Left renal pelvis (tissue), 4 donors: ENCODE data around the gene TDRD7. TPM values are rescaled to one million over a fixed set of nuclear protein-coding genes. Genes with fewer than 3 reads are reported as not detected.

Experiments
- DNase-seq, 4 donors: peaks; one replicate each; pipeline ENCODE4 v3.0.0-alpha.2; 2013; ENCODE audit warnings: low read depth in 4 of 4, low spot score in 3 of 4
- polyA plus RNA-seq, 4 donors: library from polyadenylated mRNA; unstranded; fragments of 120-200 nt; gene quantifications; one replicate each; pipeline ENCODE4 v1.2.1, GENCODE V29; 2013; ENCODE audit not compliant: insufficient read length in 4 of 4

TDRD7 gene
- polyA plus RNA-seq, 4 donors: 4.0 to 8.8 (median 7.5) TPM

GRCh38 chr9:97387504-97387886 is 24.4 kb upstream of the TDRD7 start:
- DNase-seq: no peak

GRCh38 chr9:97387936-97388684 is 23.8 kb upstream of the TDRD7 start:
- DNase-seq: no peak

DNA sequence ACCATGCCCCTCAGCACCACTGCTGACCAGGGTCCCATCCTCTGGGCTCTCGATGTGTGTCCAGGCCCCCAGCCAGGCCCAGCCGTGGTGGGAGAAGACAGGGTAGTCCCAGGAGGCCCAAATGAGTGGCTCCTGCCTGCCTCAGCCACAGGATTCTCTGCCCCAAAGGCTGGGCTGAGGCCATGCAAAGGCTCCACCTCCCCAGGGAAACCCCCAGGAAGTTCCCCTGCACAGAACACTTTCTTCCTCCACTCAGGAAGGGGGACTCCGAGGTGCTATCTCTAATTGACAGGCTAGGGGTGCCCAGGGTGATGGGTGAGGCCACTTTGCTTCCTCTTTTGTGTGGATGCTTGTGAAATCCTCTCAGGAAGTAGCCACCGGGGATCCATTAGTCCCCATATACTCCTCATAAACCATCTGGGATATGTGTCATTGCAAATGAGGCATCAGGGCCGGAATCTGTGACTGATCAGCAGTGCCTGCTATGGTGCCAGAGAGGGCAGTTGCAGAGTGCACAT is 23.1 kb upstream of the TDRD7 start:
- DNase-seq: no peak

DNA sequence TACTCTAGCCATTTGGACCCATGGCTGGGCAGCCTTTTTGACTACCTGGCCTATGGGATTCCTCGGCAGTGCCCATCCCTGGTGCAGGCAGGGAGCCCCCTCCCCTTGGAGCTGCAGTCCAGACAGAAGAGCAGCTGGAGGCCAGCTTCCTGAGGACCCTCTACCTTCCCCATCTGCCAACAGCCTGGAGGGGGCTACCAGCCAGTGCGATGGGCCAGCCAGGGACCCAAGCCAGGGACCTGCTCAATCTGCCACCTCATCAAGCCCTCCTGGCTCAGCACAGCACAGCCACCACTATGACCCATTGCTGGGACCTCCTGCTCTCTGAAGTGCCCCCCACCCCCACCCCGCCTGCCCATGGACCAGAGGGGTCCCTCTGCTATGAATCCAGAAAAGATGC is 22.6 kb upstream of the TDRD7 start:
- DNase-seq: no peak

- DNase-seq: no peak
These were observed 21.0 kb upstream of the TDRD7 start for GRCh38 chr9:97390791-97391406.

GRCh38 chr9:97394881-97395280 is 17.0 kb upstream of the TDRD7 start:
- no peak for DNase-seq

- no peak for DNase-seq
These were observed 16.2 kb upstream of the TDRD7 start for GRCh38 chr9:97395745-97396144.

GRCh38 chr9:97396256-97396655 is 15.6 kb upstream of the TDRD7 start:
- no peak for DNase-seq

DNA sequence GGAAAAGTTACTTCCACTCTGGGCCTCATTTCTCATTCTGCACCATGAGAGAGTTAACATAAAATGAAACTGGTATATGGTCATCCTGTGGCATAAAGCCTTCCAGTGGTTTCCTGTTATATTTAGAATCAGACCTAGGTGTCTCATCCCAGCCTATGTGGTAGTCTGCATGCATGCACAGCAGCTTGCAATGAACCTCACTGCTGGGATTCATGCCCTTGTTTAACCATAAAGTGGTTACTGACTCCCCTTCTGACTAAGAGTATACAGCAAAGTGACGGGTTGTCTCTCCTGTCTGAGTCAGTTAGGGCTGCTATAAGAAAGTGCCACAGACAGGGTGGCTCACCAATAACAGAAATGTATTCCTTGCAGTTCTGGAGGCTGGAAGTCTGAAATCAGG is 14.7 kb upstream of the TDRD7 start:
- no peak for DNase-seq

DNA sequence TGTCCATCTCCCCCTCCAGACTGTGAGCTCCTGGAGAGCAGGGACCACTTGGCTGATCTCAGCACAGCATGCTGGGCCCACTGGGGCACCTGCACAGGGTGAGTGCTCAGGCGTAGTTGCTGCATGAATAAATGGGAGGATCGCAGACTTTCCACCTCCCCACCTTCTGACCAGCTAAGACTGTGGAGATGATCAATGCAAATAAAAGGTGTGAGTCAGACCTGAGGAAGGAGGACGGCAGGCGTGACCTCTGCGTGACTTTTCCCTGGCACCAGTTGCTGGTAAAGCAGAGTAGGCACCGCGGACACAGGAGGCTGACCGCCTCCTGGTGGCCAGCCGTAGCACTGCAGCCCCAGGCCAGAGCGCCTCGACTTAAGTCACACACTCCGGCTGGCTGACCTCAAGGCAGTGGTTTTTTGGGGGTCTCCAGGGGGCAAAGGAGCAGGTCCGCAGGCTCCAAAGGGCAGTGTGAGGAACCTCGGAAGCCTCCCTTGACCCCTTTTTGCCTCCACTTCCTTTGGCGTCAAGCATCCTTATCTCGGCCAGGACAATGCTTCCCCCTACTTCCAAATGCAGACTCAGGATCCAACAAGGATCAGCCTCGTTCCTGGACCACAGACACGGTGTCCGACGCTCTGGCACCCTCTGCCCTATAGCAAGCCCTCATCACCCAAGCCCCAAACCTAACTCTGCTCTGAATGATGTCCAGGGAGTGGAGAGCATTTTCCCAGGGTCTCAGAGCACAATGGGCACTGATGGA is 12.7 kb upstream of the TDRD7 start:
- peak in 1 of 4 donors; percentile 22 for DNase-seq

- DNase-seq: no peak
These were observed 8.1 kb upstream of the TDRD7 start for GRCh38 chr9:97403746-97404316.

DNA sequence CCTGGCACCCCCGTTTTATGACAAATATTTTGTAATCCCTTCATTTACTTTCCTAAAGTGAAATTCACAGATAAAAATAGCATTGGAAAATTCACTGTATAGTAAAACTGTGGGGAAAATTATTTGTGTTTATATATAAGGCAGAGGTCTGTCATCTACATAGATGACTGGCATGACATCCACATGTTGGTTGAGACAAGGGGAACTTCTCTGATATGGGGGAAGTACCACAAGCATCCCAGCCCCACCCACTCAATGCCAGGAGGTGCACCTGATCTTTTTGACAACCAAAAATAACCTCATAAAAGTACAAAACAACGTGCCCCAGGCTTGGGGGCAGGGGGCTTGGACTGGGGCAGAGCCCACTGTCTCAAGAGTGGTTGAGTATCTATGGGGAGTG is 6.3 kb upstream of the TDRD7 start:
- DNase-seq: no peak

GRCh38 chr9:97406620-97407177 is 5.2 kb upstream of the TDRD7 start:
- DNase-seq: no peak

GRCh38 chr9:97408562-97408961 is 3.3 kb upstream of the TDRD7 start:
- no peak for DNase-seq

DNA sequence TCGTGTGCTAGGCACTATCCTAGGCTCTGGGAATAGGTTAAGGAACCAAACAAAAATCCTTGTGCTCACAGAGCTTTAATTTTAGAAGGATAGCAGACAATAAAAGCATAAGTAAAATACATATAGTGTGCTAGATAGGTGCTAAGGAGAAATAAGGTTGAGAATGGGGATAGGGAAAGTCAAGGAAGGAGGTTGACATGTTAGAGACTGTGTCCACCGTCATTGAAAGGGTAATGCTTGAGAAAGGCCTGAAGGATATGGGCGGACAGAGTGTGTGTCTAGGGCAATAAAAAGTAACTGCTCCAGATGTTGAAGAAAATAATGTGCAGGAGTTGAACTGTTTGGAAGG is 482 bp upstream of the TDRD7 start:
- DNase-seq: no peak

DNA sequence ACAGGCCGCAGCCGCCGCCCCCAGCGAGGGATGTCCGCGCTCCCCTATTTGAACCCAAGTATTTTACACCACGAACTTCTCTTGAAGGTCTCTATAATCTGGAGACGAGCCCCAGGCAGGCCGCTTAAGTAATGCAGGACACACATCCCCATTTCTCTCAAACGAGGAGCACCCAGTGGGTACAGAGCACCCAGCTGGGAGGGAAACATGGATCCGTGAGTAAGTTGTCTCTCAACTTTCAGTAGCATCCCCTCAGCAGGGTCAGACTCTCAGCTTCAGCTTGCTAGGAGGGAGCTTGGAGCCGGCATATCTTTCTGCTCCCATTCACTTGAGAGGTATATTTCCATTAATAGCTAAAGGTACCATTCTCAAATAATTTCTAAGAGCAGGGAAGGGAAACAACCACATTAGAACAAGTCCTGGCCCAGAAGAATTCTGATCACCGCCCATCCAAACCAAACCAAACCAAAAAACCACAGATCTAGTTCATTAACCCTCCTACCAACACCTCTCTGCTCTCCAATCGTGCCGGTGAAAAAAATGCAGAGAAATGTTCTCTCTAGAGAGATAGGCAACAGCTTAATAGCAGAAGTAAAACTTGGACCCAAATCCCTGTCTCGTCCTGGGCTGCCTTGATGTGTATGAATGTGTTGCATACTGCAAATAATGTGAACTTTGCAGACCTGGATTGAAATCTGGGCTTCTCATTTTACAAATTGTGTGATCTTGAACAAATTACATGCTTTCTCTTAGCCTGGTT is 910 bp downstream of the TDRD7 start:
- no peak for DNase-seq

DNA sequence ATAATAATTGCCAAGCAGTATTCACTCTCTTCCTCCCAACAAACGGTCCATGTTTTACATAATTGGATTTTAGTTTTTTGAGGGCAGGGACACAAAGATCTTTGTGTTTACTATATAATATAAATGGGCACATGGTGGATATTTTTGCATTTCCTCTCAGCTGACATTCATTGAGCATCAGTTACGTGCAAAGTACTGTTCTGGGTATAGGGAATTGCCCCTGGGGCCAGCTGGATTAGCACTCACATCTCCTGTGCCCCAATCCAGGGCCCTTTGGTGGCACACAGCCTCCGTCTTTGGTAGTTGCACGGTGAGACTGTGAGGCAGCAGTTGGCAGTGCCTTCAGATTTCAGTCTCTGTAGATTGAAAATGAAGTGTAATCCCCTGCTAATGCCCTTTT is 1.6 kb downstream of the TDRD7 start:
- DNase-seq: no peak

DNA sequence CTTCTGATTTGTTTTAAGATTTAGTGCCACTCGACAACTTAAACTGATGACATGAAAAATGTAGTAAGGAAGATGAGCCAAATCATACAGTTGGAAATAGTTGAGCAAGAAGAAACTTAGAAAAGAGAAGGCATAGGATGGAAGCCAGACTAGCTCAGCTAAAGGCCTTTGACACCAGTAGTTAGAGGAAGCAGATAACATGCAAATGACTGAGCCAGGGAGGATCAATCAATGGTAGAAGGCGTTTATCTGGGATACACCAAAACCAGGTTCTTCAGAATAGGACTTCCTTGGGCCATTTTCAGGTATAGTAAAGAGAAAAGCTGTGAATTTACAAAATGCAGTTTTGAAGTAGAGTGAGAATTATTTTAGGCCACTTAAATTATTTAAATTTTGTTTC is 3.2 kb downstream of the TDRD7 start:
- DNase-seq: no peak

GRCh38 chr9:97418880-97419279 is 7.0 kb downstream of the TDRD7 start:
- no peak for DNase-seq

DNA sequence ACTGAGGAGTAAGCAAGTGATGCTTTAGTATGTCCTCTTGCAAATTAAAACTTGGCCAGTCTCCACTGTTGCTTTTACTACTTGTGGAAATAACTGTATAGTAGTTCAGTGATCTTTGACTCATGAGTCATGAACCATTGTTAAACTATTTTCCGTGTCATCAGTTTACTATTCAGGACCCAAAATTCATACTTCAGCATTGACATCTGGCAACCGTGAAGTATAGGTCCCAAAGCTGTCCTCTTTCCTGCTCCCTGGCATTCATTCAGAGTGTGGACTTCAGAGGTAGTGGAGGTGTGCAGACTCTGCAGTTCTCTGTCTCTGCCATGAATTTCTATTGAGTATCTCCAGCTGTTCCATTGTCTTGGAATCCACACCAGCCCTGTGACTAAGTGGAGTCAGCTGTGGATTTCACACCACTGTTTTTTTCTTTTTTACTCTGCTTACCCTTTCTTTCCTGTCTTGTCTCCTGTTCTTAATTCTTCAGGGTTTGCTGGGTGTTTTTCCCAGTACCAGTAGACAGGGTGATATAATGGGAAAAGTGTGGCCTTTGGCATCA is 7.5 kb downstream of the TDRD7 start:
- no peak for DNase-seq
